Neural progenitor cell (in vitro differentiated cells): ENCODE measurements around the gene ANKFY1.

Source experiments
- CTCF ChIP-seq: fragments of 200-600 bp; sonication (generic); IDR thresholded peaks from 2 replicates; pipeline ENCODE4 v1.5.1; 2017; ENCODE audit warnings: antibody characterized with exemption, mild to moderate bottlenecking
- EZH2 ChIP-seq: fragments of 200-600 bp; sonication (generic); IDR thresholded peaks from 2 replicates; pipeline ENCODE4 v1.6.1; 2017; ENCODE audit warnings: antibody characterized with exemption, mild to moderate bottlenecking, moderate library complexity

GRCh38 chr17:4247361-4247970, 16.3 kb downstream of the ANKFY1 start:
- no peak for TF ChIP-seq CTCF
- no peak for TF ChIP-seq EZH2
